Right atrium auricular region (tissue), 2 donors: ENCODE measurements around the gene TBC1D16. TPM values are rescaled to one million over a fixed set of nuclear protein-coding genes. Genes with fewer than 3 reads are reported as not detected.

Source experiments
- DNase-seq: peaks from one replicate; pipeline ENCODE4 v3.0.0-alpha.2; 2019; ENCODE audit warnings: low spot score
- H3K27ac ChIP-seq, 2 donors: fragments of 200-600 bp; sonication (generic); 1 replicate in 1 of 2; 2 replicates in 1 of 2; pipeline ENCODE4 v1.5.1; 2016 to 2019
- H3K27me3 ChIP-seq, 2 donors: fragments of 200-600 bp; sonication (generic); one replicate each; pipeline versions ENCODE4 v1.5.1 to v1.6.0; 2017 to 2019
- H3K36me3 ChIP-seq: fragments of 200-600 bp; sonication (generic); one replicate; pipeline ENCODE4 v1.5.1; 2016
- H3K4me1 ChIP-seq, 2 donors: fragments of 200-600 bp; sonication (generic); one replicate each; pipeline versions ENCODE4 v1.5.1 to v1.6.0; 2017 to 2019
- H3K4me3 ChIP-seq, 2 donors: fragments of 200-600 bp; sonication (generic); 1 replicate in 1 of 2; 2 replicates in 1 of 2; pipeline ENCODE4 v1.5.1; 2017 to 2019; ENCODE audit warnings: mild to moderate bottlenecking in 1 of 2, moderate library complexity in 1 of 2
- H3K9me3 ChIP-seq, 2 donors: fragments of 200-600 bp; sonication (generic); one replicate each; pipeline ENCODE4 v1.5.1; 2019
- total RNA-seq, 2 donors: library from RNA; depleted of rRNA; stranded (reverse); fragments of >200 nt; gene quantifications; one replicate each; pipeline ENCODE4 v1.1.0, GENCODE V29; 2016
- TF ChIP-seq, protein P1 (sequence below), 2 donors: fragments of 200-600 bp; sonication (generic); IDR thresholded peaks; one replicate each; pipeline ENCODE4 v1.5.1; 2019; ENCODE audit warnings: antibody characterized with exemption in 2 of 2

Gene TBC1D16
- total RNA-seq, 2 donors from 2014 or later: 9.8 to 19.4 TPM

DNA sequence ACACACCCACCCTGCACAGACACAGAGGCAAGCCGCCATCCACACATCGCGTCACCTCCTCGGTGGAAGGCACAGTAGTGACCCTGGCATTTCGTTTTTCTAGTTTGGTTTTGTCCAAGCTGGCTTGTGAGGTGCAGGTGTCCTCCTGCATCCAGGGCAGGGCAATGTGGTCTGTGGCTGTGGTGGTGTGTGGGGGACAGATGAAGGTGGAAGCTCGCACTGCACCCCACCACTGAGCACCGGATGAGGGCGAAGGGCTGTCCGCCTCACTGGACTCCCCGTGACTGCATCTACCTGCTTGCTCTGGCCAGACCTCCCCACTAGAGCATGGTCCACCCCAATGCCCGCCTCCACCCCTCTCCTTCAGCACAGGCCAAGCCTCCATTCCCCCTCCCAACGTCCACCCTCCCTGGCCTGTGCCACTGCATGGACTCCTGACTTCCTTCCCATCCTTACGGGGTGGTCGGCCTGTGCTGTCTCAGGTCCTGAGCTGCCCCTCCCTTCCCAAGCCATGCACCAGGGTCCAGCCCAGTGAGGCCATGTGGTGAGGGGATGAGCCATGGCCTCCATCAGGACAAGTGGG, 117.7 kb downstream of the TBC1D16 start:
- TF ChIP-seq, protein P1, sequence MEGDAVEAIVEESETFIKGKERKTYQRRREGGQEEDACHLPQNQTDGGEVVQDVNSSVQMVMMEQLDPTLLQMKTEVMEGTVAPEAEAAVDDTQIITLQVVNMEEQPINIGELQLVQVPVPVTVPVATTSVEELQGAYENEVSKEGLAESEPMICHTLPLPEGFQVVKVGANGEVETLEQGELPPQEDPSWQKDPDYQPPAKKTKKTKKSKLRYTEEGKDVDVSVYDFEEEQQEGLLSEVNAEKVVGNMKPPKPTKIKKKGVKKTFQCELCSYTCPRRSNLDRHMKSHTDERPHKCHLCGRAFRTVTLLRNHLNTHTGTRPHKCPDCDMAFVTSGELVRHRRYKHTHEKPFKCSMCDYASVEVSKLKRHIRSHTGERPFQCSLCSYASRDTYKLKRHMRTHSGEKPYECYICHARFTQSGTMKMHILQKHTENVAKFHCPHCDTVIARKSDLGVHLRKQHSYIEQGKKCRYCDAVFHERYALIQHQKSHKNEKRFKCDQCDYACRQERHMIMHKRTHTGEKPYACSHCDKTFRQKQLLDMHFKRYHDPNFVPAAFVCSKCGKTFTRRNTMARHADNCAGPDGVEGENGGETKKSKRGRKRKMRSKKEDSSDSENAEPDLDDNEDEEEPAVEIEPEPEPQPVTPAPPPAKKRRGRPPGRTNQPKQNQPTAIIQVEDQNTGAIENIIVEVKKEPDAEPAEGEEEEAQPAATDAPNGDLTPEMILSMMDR (IDR thresholded peaks at IDR 0.05): no peak
- Histone ChIP-seq H3K36me3 (no peaks in the 10 kb centered on the region), H3K4me1 (peaks cover 0 to 23% of the 10 kb centered on the region in 2 donors), H3K27me3 (no peaks in the 10 kb centered on the region), H3K27ac (no peak overlapping the region), H3K4me3 (no peak overlapping the region), H3K9me3 (no peaks in the 10 kb centered on the region)
- no peak for DNase-seq

DNA sequence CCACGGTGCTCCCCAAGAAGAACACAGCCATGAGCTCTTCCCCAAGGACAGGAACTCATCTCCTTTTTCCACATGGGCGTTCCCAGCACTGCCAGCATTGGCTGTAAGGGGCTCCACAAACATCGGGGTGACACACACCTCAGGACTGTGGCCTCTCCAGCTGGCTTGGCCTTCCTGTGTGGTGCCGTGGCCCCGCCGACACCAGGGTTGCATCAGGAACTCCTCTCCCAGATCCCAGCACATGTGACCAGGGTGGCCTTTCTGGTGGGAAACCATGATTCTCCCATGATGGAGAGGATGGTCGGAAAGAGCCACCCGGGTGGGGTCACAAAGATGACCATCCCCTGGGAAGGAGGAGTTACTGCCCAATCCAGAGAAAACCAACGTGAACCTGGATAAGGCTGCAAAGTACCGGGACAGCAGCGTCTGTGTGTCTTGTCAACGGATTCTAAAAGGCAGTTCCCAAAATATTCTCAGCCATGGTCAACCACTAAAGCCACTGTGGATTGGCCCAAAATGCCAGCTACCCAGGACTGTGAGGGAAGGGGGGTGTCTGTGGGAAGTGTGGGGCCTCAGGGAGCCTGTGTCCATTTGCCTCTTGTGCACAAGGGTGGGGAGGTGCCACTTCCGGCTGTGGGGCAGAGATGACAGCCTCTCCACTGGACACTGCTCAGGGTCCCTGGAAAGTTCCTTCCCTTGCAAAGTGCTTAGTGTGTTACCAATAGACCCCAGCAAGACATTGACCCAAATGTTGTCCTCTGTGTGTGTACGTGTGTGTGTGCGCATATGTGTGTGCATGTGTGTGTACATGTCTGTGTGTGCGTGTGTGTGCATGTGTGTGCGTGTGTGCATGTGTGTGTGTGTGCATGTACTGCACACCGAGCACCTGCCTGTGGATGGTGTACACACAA, 118.4 kb downstream of the TBC1D16 start:
- H3K27me3 ChIP-seq: no peaks in the 10 kb centered on the region
- no peaks in the 10 kb centered on the region for H3K9me3 ChIP-seq
- H3K4me1 ChIP-seq: peaks cover 0 to 23% of the 10 kb centered on the region in 2 donors
- DNase-seq: no peak
- H3K27ac ChIP-seq: no peak overlapping the region
- no peak overlapping the region for H3K4me3 ChIP-seq
- TF ChIP-seq, protein P1 (IDR thresholded peaks at IDR 0.05): no peak
- H3K36me3 ChIP-seq: no peaks in the 10 kb centered on the region

DNA sequence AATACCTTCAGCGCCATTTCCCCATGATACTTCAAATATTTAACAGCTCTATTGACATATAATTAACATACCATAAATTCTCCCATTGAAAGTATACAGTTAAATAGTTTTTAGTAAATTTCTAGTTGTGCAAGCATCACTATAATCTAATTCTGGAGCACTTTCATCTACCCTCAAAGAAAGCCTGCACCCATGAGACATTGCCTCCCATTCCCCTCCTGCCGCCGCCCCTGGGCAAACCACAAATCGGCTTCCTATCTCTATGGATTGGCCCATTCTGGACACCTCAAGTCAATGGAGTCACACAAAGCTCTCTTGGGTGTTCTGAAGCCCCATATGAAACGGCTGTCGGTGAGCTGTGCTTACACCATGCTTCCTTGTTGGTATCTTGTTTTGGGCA, 119.2 kb downstream of the TBC1D16 start:
- no peak overlapping the region for H3K4me3 ChIP-seq
- no peaks in the 10 kb centered on the region for H3K9me3 ChIP-seq
- no peaks in the 10 kb centered on the region for H3K36me3 ChIP-seq
- no peak overlapping the region for H3K27ac ChIP-seq
- H3K4me1 ChIP-seq: peaks cover 0 to 23% of the 10 kb centered on the region in 2 donors
- no peaks in the 10 kb centered on the region for H3K27me3 ChIP-seq
- DNase-seq: no peak
- TF ChIP-seq, protein P1 (IDR thresholded peaks at IDR 0.05): no peak

DNA sequence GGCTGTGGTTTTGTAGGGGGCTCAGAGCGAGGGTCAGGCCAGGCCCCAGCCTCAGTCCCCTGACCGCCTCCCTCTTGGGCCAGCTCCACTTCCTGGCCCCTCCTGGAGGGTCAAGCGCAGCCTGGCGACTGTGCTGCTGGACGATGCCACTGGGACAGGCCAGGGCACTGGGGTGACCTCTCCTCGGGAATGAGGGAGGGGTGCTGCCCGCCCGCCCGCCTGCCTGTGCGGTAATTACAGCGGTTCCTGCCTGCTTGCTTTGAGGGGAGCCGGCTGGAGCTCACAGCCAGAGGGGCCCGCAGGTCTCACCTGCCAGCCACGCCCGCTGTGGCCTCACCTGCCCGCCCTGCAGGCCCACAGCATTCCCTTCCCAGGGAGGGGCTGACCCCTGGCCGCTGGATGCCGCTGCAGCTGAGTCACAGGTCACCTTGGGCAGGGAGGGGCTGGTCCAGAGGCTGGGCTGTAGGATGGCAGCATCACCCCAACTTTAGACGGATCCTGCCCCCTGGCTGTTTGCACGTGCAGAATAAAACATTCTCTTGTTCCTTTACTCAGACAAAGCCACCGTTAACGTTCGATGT, 119.7 kb downstream of the TBC1D16 start:
- H3K4me3 ChIP-seq: no peak overlapping the region
- no peak overlapping the region for H3K27ac ChIP-seq
- peaks cover 0 to 23% of the 10 kb centered on the region in 2 donors for H3K4me1 ChIP-seq
- H3K27me3 ChIP-seq: no peaks in the 10 kb centered on the region
- TF ChIP-seq, protein P1 (IDR thresholded peaks at IDR 0.05): peak in 1 of 2 donors; percentile 46
- no peak for DNase-seq
- H3K36me3 ChIP-seq: no peaks in the 10 kb centered on the region
- H3K9me3 ChIP-seq: no peaks in the 10 kb centered on the region

DNA sequence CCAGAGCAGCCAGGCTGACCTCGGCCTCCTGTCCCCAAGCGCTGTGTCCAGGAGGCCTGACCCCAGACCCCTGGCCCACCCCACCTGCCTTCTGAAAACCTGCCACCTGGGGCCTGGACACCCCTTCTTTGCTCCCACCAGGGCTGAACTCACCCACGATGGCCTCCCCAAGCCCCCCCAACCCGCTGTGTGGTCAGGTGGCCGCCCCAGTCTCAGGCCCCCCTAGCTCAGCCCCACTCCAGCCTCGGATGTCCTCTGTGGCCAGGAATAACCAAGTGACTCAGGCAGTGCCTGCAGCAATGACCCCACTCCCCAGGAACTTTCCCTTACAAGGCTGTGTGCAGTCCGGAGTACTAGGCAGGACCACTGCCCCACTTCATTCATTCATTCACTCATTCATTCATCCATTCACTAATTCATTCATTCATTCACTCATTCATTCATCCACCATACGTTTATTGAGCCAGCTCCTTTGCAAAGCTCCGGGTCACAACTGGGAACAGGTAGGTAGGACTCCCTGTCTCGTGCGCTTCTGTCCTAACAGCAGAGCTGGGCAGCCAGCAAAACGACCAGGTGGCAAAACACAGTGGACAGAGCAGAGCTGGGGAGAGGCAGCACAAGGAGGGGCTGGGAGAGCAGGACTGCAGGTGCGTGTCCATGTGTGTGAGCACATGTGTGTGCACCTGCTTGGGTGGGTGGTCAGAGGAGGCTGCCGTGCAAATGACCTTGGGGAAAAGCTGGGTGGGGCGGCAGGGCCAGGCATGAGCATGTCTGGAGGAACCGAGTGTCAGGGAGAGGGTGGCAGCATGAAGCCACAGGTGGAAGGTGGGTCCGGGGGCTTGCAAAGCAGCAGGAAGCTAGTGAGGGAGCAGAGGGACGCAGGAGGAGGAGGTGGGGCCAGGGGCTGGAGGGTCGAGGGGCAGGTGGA, 120.6 kb downstream of the TBC1D16 start:
- Histone ChIP-seq H3K9me3 (no peaks in the 10 kb centered on the region), H3K36me3 (no peaks in the 10 kb centered on the region), H3K27me3 (no peaks in the 10 kb centered on the region), H3K4me3 (no peak overlapping the region), H3K4me1 (peaks cover 0 to 23% of the 10 kb centered on the region in 2 donors), H3K27ac (no peak overlapping the region)
- no peak for DNase-seq
- TF ChIP-seq, protein P1 (IDR thresholded peaks at IDR 0.05): no peak
